ENCODE results near the gene PSMA6. TPM values are rescaled to one million over a fixed set of nuclear protein-coding genes. Genes with fewer than 3 reads are reported as not detected.
A peak's percentile ranks its signal among the peaks of the same experiment; 100 is the strongest.

Gene PSMA6
- total and polyA plus RNA-seq, 2 of the 13 experiments (the other 11 are each of a cell fraction or from before 2014, with no cell fraction given), result 525 to 1,109 TPM

- 0 out of 2 replicates have a peak, but pooled peaks have one; percentile 23 for TF ChIP-seq ZBTB14 (CRISPR knock-in tag; IDR thresholded peaks at IDR 0.05)
- TF ChIP-seq, protein P1, sequence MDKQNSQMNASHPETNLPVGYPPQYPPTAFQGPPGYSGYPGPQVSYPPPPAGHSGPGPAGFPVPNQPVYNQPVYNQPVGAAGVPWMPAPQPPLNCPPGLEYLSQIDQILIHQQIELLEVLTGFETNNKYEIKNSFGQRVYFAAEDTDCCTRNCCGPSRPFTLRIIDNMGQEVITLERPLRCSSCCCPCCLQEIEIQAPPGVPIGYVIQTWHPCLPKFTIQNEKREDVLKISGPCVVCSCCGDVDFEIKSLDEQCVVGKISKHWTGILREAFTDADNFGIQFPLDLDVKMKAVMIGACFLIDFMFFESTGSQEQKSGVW (CRISPR knock-in tag; IDR thresholded peaks at IDR 0.05; ENCODE audit: borderline replicate concordance), result no peak
- peak; percentile 94 for TF ChIP-seq ZSCAN25 (CRISPR knock-in tag; IDR thresholded peaks at IDR 0.05)
- TF ChIP-seq, protein P2, sequence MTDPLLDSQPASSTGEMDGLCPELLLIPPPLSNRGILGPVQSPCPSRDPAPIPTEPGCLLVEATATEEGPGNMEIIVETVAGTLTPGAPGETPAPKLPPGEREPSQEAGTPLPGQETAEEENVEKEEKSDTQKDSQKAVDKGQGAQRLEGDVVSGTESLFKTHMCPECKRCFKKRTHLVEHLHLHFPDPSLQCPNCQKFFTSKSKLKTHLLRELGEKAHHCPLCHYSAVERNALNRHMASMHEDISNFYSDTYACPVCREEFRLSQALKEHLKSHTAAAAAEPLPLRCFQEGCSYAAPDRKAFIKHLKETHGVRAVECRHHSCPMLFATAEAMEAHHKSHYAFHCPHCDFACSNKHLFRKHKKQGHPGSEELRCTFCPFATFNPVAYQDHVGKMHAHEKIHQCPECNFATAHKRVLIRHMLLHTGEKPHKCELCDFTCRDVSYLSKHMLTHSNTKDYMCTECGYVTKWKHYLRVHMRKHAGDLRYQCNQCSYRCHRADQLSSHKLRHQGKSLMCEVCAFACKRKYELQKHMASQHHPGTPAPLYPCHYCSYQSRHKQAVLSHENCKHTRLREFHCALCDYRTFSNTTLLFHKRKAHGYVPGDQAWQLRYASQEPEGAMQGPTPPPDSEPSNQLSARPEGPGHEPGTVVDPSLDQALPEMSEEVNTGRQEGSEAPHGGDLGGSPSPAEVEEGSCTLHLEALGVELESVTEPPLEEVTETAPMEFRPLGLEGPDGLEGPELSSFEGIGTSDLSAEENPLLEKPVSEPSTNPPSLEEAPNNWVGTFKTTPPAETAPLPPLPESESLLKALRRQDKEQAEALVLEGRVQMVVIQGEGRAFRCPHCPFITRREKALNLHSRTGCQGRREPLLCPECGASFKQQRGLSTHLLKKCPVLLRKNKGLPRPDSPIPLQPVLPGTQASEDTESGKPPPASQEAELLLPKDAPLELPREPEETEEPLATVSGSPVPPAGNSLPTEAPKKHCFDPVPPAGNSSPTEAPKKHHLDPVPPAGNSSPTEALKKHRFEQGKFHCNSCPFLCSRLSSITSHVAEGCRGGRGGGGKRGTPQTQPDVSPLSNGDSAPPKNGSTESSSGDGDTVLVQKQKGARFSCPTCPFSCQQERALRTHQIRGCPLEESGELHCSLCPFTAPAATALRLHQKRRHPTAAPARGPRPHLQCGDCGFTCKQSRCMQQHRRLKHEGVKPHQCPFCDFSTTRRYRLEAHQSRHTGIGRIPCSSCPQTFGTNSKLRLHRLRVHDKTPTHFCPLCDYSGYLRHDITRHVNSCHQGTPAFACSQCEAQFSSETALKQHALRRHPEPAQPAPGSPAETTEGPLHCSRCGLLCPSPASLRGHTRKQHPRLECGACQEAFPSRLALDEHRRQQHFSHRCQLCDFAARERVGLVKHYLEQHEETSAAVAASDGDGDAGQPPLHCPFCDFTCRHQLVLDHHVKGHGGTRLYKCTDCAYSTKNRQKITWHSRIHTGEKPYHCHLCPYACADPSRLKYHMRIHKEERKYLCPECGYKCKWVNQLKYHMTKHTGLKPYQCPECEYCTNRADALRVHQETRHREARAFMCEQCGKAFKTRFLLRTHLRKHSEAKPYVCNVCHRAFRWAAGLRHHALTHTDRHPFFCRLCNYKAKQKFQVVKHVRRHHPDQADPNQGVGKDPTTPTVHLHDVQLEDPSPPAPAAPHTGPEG (CRISPR knock-in tag; IDR thresholded peaks at IDR 0.05), result 0 out of 2 replicates have a peak, but pooled peaks have one; percentile 6
- TF ChIP-seq FOXM1 (CRISPR knock-in tag; IDR thresholded peaks at IDR 0.05), result no peak
- TF ChIP-seq, protein P3, sequence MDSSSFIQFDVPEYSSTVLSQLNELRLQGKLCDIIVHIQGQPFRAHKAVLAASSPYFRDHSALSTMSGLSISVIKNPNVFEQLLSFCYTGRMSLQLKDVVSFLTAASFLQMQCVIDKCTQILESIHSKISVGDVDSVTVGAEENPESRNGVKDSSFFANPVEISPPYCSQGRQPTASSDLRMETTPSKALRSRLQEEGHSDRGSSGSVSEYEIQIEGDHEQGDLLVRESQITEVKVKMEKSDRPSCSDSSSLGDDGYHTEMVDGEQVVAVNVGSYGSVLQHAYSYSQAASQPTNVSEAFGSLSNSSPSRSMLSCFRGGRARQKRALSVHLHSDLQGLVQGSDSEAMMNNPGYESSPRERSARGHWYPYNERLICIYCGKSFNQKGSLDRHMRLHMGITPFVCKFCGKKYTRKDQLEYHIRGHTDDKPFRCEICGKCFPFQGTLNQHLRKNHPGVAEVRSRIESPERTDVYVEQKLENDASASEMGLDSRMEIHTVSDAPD (CRISPR knock-in tag; IDR thresholded peaks at IDR 0.05), result 0 out of 2 replicates have a peak, but pooled peaks have one; percentile 16
- 0 out of 2 replicates have a peak, but pooled peaks have one; percentile 39 for TF ChIP-seq ZBTB43 (CRISPR knock-in tag; conservative IDR thresholded peaks at IDR 0.05)
- TF ChIP-seq POLR2G (IDR thresholded peaks at IDR 0.05; ENCODE audit: low read depth, low read length), result no peak
- TF ChIP-seq HNF4G (IDR thresholded peaks at IDR 0.05; ENCODE audit: borderline replicate concordance, low read depth, low read length), result no peak
- peak; percentile 13; the same call in 1 of the 2 replicates for TF ChIP-seq HNF4G (CRISPR knock-in tag; IDR thresholded peaks at IDR 0.05; ENCODE audit: borderline replicate concordance, low read depth)
- TF ChIP-seq, protein P4, sequence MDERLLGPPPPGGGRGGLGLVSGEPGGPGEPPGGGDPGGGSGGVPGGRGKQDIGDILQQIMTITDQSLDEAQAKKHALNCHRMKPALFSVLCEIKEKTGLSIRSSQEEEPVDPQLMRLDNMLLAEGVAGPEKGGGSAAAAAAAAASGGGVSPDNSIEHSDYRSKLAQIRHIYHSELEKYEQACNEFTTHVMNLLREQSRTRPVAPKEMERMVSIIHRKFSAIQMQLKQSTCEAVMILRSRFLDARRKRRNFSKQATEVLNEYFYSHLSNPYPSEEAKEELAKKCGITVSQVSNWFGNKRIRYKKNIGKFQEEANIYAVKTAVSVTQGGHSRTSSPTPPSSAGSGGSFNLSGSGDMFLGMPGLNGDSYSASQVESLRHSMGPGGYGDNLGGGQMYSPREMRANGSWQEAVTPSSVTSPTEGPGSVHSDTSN (CRISPR knock-in tag; IDR thresholded peaks at IDR 0.05), result 0 out of 2 replicates have a peak, but pooled peaks have one; percentile 4
- 0 out of 2 replicates have a peak, but pooled peaks have one; percentile 70 for TF ChIP-seq DMTF1 (CRISPR knock-in tag; IDR thresholded peaks at IDR 0.05)
- TF ChIP-seq GTF2F1 (IDR thresholded peaks at IDR 0.05; ENCODE audit: low read length), result 0 out of 2 replicates have a peak, but pooled peaks have one; percentile 9
Observed at GRCh38 chr14:35342489-35343010, 50.4 kb downstream of the PSMA6 start (continued).
